ENCODE results near the gene ATP8A1. TPM values are rescaled to one million over a fixed set of nuclear protein-coding genes. Genes with fewer than 3 reads are reported as not detected.

ATP8A1 gene
- total RNA-seq, 4 donors from 2014 or later = 5.9 to 16.5 (median 7.3) TPM

DNA sequence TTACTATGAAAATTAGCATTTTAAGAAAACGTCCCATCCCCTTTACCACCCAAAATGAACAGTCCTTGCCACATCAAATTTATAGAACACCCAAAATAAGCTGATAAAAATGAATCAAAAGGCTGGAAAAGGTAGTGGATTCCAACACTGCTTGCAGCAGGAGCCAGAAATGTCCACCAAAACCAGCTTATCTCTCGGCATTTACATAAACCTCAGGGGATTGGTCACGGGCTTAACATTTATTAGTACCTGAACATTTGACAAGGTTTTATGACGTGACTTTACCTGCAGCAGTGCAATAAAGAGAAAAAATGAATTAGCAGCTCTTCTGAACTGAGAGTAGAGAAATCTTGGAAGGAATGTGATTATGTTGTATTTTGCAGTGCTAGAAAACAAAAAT is 31.6 kb downstream of the ATP8A1 start:
- Histone ChIP-seq H3K27ac (no peak overlapping the region), H3K9me3 (no peaks in the 10 kb centered on the region), H3K4me3 (no peak overlapping the region), H3K27me3 (no peaks in the 10 kb centered on the region), H3K4me1 (peaks cover 8% of the 10 kb centered on the region), H3K36me3 (no peaks in the 10 kb centered on the region)
- 62% methylated on average over 4 of the region's 4 CpGs for WGBS
- TF ChIP-seq, protein P1, sequence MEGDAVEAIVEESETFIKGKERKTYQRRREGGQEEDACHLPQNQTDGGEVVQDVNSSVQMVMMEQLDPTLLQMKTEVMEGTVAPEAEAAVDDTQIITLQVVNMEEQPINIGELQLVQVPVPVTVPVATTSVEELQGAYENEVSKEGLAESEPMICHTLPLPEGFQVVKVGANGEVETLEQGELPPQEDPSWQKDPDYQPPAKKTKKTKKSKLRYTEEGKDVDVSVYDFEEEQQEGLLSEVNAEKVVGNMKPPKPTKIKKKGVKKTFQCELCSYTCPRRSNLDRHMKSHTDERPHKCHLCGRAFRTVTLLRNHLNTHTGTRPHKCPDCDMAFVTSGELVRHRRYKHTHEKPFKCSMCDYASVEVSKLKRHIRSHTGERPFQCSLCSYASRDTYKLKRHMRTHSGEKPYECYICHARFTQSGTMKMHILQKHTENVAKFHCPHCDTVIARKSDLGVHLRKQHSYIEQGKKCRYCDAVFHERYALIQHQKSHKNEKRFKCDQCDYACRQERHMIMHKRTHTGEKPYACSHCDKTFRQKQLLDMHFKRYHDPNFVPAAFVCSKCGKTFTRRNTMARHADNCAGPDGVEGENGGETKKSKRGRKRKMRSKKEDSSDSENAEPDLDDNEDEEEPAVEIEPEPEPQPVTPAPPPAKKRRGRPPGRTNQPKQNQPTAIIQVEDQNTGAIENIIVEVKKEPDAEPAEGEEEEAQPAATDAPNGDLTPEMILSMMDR (IDR thresholded peaks at IDR 0.05) = no peak
- TF ChIP-seq EP300 (IDR thresholded peaks at IDR 0.05) (no peak), POLR2A (IDR thresholded peaks at IDR 0.05) (no peak), POLR2AphosphoS5 (IDR thresholded peaks at IDR 0.05) (no peak)
- no peak for DNase-seq (ENCODE audit: low spot score in 2 of 2)

DNA sequence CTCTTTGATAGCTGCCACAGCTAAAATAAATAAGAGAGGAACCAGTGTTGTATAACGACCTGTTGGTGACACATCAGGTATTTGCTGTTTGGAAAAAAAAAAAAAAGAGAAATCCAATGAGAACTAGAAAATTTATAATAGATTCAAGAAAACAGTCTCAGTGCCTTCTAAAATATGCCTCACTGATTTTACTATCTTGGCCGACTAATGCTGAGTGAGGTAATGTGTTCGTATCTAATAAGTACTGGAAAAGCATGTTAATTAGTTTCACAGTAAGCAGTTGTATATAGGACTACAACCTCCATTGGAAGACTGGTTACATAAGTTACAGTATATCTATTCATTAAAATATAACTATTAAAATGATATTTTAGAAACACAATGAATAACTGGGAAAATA is 32.4 kb downstream of the ATP8A1 start:
- TF ChIP-seq EP300 (IDR thresholded peaks at IDR 0.05) (no peak), POLR2A (IDR thresholded peaks at IDR 0.05) (no peak), POLR2AphosphoS5 (IDR thresholded peaks at IDR 0.05) (no peak)
- TF ChIP-seq, protein P1 (IDR thresholded peaks at IDR 0.05) = no peak
- no peak overlapping the region for H3K27ac ChIP-seq

DNA sequence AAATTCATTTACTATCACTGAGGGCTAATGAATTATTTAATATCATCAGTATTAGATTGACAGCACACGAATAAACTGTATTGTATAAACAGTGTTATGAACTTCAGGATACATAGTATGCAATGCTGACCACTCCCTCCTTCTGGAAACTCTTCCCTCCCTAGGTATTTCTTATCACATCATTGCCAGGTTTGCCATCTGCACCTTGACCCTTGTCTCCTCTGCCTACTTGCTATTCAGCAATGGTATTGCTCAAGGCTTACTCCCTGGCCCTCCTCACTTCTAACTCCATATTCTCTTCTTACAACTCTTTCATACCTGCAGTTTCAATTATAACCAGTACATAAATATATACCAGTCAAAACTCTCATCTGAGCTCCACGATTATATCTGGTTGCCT is 38.9 kb downstream of the ATP8A1 start:
- H3K36me3 ChIP-seq = no peaks in the 10 kb centered on the region
- no peak overlapping the region for H3K4me3 ChIP-seq
- no peaks in the 10 kb centered on the region for H3K4me1 ChIP-seq
- no peak for DNase-seq (ENCODE audit: low spot score in 2 of 2)
- no peaks in the 10 kb centered on the region for H3K27me3 ChIP-seq
- WGBS = 85% methylated on average over 2 of the region's 2 CpGs
- no peak for TF ChIP-seq POLR2AphosphoS5 (IDR thresholded peaks at IDR 0.05)
- TF ChIP-seq, protein P1 (IDR thresholded peaks at IDR 0.05) = no peak
- TF ChIP-seq POLR2A (IDR thresholded peaks at IDR 0.05) = no peak
- no peaks in the 10 kb centered on the region for H3K9me3 ChIP-seq
- H3K27ac ChIP-seq = no peak overlapping the region

More for the DNA sequence above, 32.4 kb downstream of the ATP8A1 start:
- WGBS = 81% methylated on average over 3 of the region's 3 CpGs
- Histone ChIP-seq H3K4me3 (no peak overlapping the region), H3K4me1 (peaks cover 8% of the 10 kb centered on the region), H3K9me3 (no peaks in the 10 kb centered on the region), H3K36me3 (no peaks in the 10 kb centered on the region), H3K27me3 (no peaks in the 10 kb centered on the region)
- no peak for DNase-seq (ENCODE audit: low spot score in 2 of 2)

DNA sequence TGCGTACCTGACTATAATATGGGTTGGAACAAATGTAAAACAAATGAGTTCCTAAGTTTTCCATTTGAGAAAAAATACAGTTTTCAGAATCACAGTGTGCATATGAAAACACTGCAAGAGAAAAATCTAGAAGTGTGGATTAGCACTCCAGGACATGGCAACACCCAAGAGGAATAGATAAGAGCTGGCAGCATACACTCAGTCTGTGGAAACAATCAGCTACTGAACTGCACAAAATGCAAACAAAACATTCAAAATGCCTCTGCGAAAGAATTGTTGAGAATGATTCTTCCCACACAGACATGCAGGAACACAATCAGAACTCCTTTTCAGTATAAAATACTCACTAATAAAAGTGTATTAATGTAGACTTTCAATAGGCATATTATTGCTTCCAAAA is 39.9 kb downstream of the ATP8A1 start:
- H3K36me3 ChIP-seq = no peaks in the 10 kb centered on the region
- DNase-seq (ENCODE audit: low spot score in 2 of 2) = no peak
- H3K27me3 ChIP-seq = no peaks in the 10 kb centered on the region
- TF ChIP-seq EP300 (IDR thresholded peaks at IDR 0.05) (no peak), POLR2A (IDR thresholded peaks at IDR 0.05) (no peak), POLR2AphosphoS5 (IDR thresholded peaks at IDR 0.05) (no peak)
- TF ChIP-seq, protein P1 (IDR thresholded peaks at IDR 0.05) = no peak
- no peak overlapping the region for H3K27ac ChIP-seq
- no peak overlapping the region for H3K4me3 ChIP-seq
- 91% methylated on average over 2 of the region's 2 CpGs for WGBS
- no peaks in the 10 kb centered on the region for H3K4me1 ChIP-seq
- H3K9me3 ChIP-seq = no peaks in the 10 kb centered on the region

DNA sequence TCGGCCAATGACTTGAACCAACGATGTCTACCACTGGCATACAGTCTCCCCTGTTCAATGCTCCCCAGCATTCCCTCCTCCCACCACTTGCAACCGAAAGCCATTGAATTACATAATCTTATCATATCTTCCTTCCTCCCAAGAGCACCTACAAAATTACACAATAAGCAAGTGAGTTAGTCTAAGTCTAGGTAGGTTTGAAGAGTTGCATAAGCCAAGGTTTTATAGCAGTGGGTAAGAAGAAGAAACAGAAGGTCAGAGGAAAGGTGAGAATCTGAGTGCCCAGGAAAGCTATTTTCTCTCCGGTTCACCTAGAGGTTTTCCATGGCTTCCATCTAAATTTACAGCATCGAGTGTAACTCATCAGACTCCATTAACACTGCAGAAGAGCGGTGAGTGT is 40.3 kb downstream of the ATP8A1 start:
- H3K27ac ChIP-seq = no peak overlapping the region
- WGBS = 92% methylated on average over 6 of the region's 6 CpGs
- H3K9me3 ChIP-seq = no peaks in the 10 kb centered on the region
- no peak overlapping the region for H3K4me3 ChIP-seq
- no peaks in the 10 kb centered on the region for H3K4me1 ChIP-seq
- no peak for DNase-seq (ENCODE audit: low spot score in 2 of 2)
- H3K27me3 ChIP-seq = no peaks in the 10 kb centered on the region
- H3K36me3 ChIP-seq = no peaks in the 10 kb centered on the region
- TF ChIP-seq POLR2A (IDR thresholded peaks at IDR 0.05) (no peak), POLR2AphosphoS5 (IDR thresholded peaks at IDR 0.05) (no peak), EP300 (IDR thresholded peaks at IDR 0.05) (no peak)
- TF ChIP-seq, protein P1 (IDR thresholded peaks at IDR 0.05) = no peak
